Fibroblast of gingiva (primary cell): ENCODE measurements around the gene FRMD4A.
A peak's percentile ranks its signal among the peaks of the same experiment; 100 is the strongest.

Experiments
- DNase-seq: peaks from one replicate; pipeline ENCODE4 v3.0.0-alpha.2; 2011; ENCODE audit warnings: low read depth

The FRMD4A gene

GRCh38 chr10:13750299-13751190 lies 580.2 kb downstream of the FRMD4A start:
- no peak for DNase-seq

GRCh38 chr10:13745271-13745670 lies 585.5 kb downstream of the FRMD4A start:
- no peak for DNase-seq

- DNase-seq: no peak
Observed at GRCh38 chr10:13743963-13744362, 586.8 kb downstream of the FRMD4A start.

- no peak for DNase-seq
Observed at GRCh38 chr10:13743101-13743693, 587.5 kb downstream of the FRMD4A start.

GRCh38 chr10:13741438-13741837 lies 589.3 kb downstream of the FRMD4A start:
- no peak for DNase-seq

GRCh38 chr10:13740461-13740860 lies 590.3 kb downstream of the FRMD4A start:
- no peak for DNase-seq

- no peak for DNase-seq
Observed at GRCh38 chr10:13739183-13739582, 591.5 kb downstream of the FRMD4A start.

- DNase-seq: no peak
Observed at GRCh38 chr10:13736506-13736905, 594.2 kb downstream of the FRMD4A start.

- no peak for DNase-seq
Observed at GRCh38 chr10:13734151-13734550, 596.6 kb downstream of the FRMD4A start.

- no peak for DNase-seq
Observed at GRCh38 chr10:13733071-13733470, 597.7 kb downstream of the FRMD4A start.

GRCh38 chr10:13732465-13732881 lies 598.3 kb downstream of the FRMD4A start:
- no peak for DNase-seq

- no peak for DNase-seq
Observed at GRCh38 chr10:13731799-13732198, 598.9 kb downstream of the FRMD4A start.

- DNase-seq: no peak
Observed at GRCh38 chr10:13730956-13731355, 599.8 kb downstream of the FRMD4A start.

- no peak for DNase-seq
Observed at GRCh38 chr10:13730306-13730652, 600.4 kb downstream of the FRMD4A start.

GRCh38 chr10:13729586-13730305 lies 601.0 kb downstream of the FRMD4A start:
- no peak for DNase-seq

- no peak for DNase-seq
Observed at GRCh38 chr10:13728898-13729535, 601.7 kb downstream of the FRMD4A start.

GRCh38 chr10:13725594-13725993 lies 605.1 kb downstream of the FRMD4A start:
- no peak for DNase-seq

- DNase-seq: peak; percentile 95
Observed at GRCh38 chr10:13724484-13724883, 606.2 kb downstream of the FRMD4A start.

- DNase-seq: peak; percentile 39
Observed at GRCh38 chr10:13722747-13723653, 607.7 kb downstream of the FRMD4A start.

- no peak for DNase-seq
Observed at GRCh38 chr10:13721486-13721885, 609.2 kb downstream of the FRMD4A start.

GRCh38 chr10:13720699-13721098 lies 610.0 kb downstream of the FRMD4A start:
- no peak for DNase-seq
